HepG2 (cell line): ENCODE results near the gene KCNH1. TPM values are rescaled to one million over a fixed set of nuclear protein-coding genes. Genes with fewer than 3 reads are reported as not detected.

Experiments used
- ATAC-seq: fragments of 200-7000 bp; cut with Tn5 transposase; 3 replicates; pipeline ENCODE4 v1.9.1; 2020; ENCODE audit warnings: mild to moderate bottlenecking, moderate library complexity
- BruUV-seq: library from RNA; stranded (reverse); fragments of 400-500 nt; replicated peaks from 2 replicates; lab custom pipeline; 2021; lab: Mats Ljungman, UMichigan
- CTCF ChIA-PET: fragments of 300-600 bp; formaldehyde crosslinking; extraction: SDS; loops from one replicate; lab custom pipeline; 2021; ENCODE audit warnings: low total read pairs, inconsistent platforms, low intra/inter-chr PET ratio; lab: Yijun Ruan, JAX
- POLR2A ChIA-PET: fragments of 350-600 bp; sonication (Branson Sonifier 250); formaldehyde crosslinking; loops from one replicate; lab custom pipeline; 2020; ENCODE audit warnings: antibody characterized with exemption, inconsistent platforms; lab: Yijun Ruan, JAX
- DNase-seq: peaks from one replicate; pipeline ENCODE4 v3.0.0-alpha.2; 2015; ENCODE audit warnings: low spot score
- FAIRE-seq: peaks from 3 replicates; lab custom pipeline; 2011; peaks lifted over from hg19 to GRCh38; lab: Jason Lieb, UNC
- H2AFZ ChIP-seq: one replicate; pipeline ENCODE4 v1.6.1; 2011; ENCODE audit warnings: low read length, inconsistent platforms
- H3K27ac ChIP-seq: fragments of 300-600 bp; 3 replicates; pipeline ENCODE4 v1.8.0; 2011; ENCODE audit warnings: mixed run types, mild to moderate bottlenecking, mixed read lengths, low read length, inconsistent platforms; ENCODE audit not compliant: insufficient read depth; ENCODE audit errors: extremely low read length
- H3K27me3 ChIP-seq, 2 experiments: fragments of 200-600 bp in 1 of 2; 2 replicates in 1 of 2; 3 replicates in 1 of 2; pipeline versions ENCODE4 v1.6.0 to v1.8.0; 2011; ENCODE audit warnings: low read length in 2 of 2, mild to moderate bottlenecking in 2 of 2, moderate library complexity in 2 of 2, inconsistent platforms in 1 of 2; ENCODE audit not compliant: insufficient read depth in 2 of 2, control insufficient read depth in 1 of 2
- H3K36me3 ChIP-seq, 2 experiments: fragments of 200-600 bp in 1 of 2; replicated peaks in 1 of 2; 2 replicates in 1 of 2; 3 replicates in 1 of 2; pipeline versions ENCODE4 v1.5.1 to v1.8.0; 2011; ENCODE audit warnings: low read length in 2 of 2, inconsistent platforms in 1 of 2; ENCODE audit not compliant: insufficient read depth in 2 of 2, control insufficient read depth in 1 of 2
- H3K4me1 ChIP-seq: 2 replicates; pipeline ENCODE4 v1.5.1; 2012; ENCODE audit warnings: low read length, inconsistent platforms; ENCODE audit not compliant: insufficient read depth
- H3K4me2 ChIP-seq: 2 replicates; pipeline ENCODE4 v1.6.0; 2011; ENCODE audit warnings: low read depth, low read length, inconsistent platforms
- H3K4me3 ChIP-seq, 3 experiments: fragments of 200-600 bp in 1 of 3; sonication (generic), shearing (Covaris generic) in 1 of 3; replicated peaks in 1 of 3; 2 replicates each; pipeline ENCODE4 v1.5.1; 2011 to 2016; ENCODE audit warnings: low read length in 3 of 3, inconsistent platforms in 2 of 3, low read depth in 2 of 3, mild to moderate bottlenecking in 2 of 3, control low read depth in 1 of 3, mixed read lengths in 1 of 3; ENCODE audit not compliant: insufficient read depth in 1 of 3
- H3K79me2 ChIP-seq: one replicate; pipeline ENCODE4 v1.6.1; 2011; ENCODE audit warnings: low read length, inconsistent platforms; ENCODE audit not compliant: insufficient read depth
- H3K9ac ChIP-seq: 2 replicates; pipeline ENCODE4 v1.6.0; 2011; ENCODE audit warnings: mild to moderate bottlenecking, low read depth, low read length, inconsistent platforms; ENCODE audit not compliant: insufficient read depth
- H3K9me3 ChIP-seq: 2 replicates; pipeline ENCODE4 v1.5.1; 2012; ENCODE audit warnings: mild to moderate bottlenecking, low read length
- H4K20me1 ChIP-seq: 2 replicates; pipeline ENCODE4 v1.6.0; 2011; ENCODE audit warnings: inconsistent platforms, mild to moderate bottlenecking, low read length, moderate library complexity; ENCODE audit not compliant: insufficient read depth
- CCAR2 ChIP-seq: fragments of 200-400 bp; formaldehyde crosslinking; optimal IDR thresholded peaks from 2 replicates; pipeline ENCODE3; 2018; ENCODE audit warnings: low read depth, mild to moderate bottlenecking, low read length, moderate library complexity
- DMAP1 ChIP-seq: IDR thresholded peaks from 2 replicates; pipeline ENCODE4 v1.6.1; 2016
- MLX ChIP-seq: IDR thresholded peaks from 2 replicates; pipeline ENCODE4 v1.6.1; 2016
- POGZ ChIP-seq: sonication (generic); formaldehyde crosslinking; IDR thresholded peaks from 2 replicates; pipeline ENCODE4 v1.4.0; 2020; ENCODE audit warnings: mild to moderate bottlenecking, missing genetic modification reagents
- POLR2G ChIP-seq: fragments of 200-400 bp; formaldehyde crosslinking; IDR thresholded peaks from 2 replicates; pipeline ENCODE4 v1.6.1; 2018; ENCODE audit warnings: mild to moderate bottlenecking, low read depth, low read length, moderate library complexity
- RFXAP ChIP-seq: sonication (generic); formaldehyde crosslinking; IDR thresholded peaks from 2 replicates; pipeline ENCODE4 v1.4.0; 2020; ENCODE audit warnings: missing genetic modification reagents, borderline replicate concordance
- ZEB1 ChIP-seq: IDR thresholded peaks from 2 replicates; pipeline ENCODE4 v1.6.1; 2012; ENCODE audit warnings: mild to moderate bottlenecking, low read depth, inconsistent platforms; ENCODE audit not compliant: insufficient replicate concordance
- ZFAT ChIP-seq: sonication (generic); formaldehyde crosslinking; conservative IDR thresholded peaks from 2 replicates; pipeline ENCODE4 v1.8.1; 2023; ENCODE audit warnings: missing genetic modification reagents, inconsistent platforms
- ZNF589 ChIP-seq: sonication (generic); formaldehyde crosslinking; conservative IDR thresholded peaks from 2 replicates; pipeline ENCODE4 v1.8.0; 2022; ENCODE audit warnings: mild to moderate bottlenecking, moderate library complexity, missing genetic modification reagents
- WGBS: methylation state at CpG from one replicate; pipeline ENCODE4 v1.1.6; 2017; ENCODE audit warnings: low lambda C conversion rate; 5-methylcytosine and 5-hydroxymethylcytosine counted together
- in situ Hi-C: cut with HindIII; loops from 2 replicates; pipeline ENCODE4 v1.10.0; 2017; ENCODE audit warnings: low pct_unique_long_range_greater_than_20kb; ENCODE audit not compliant: extremely low pct_ligation_motif_present
- intact Hi-C: fragments of 100-400 bp; cut with micrococcal nuclease; formaldehyde crosslinking; loops from one replicate; pipeline ENCODE4 v1.10.0; 2022; ENCODE audit not compliant: unreplicated experiment
- polyA plus RNA-seq, 8 experiments: library from polyadenylated mRNA; depleted of rRNA in 3 of 8; stranded (reverse) in 7 of 8; unstranded in 1 of 8; fragments of >200 nt; fragmentation: Illumina TruSeq in 4 of 8; extraction: Trizol in 4 of 8; gene quantifications; 2 replicates each; pipeline versions ENCODE4 v1.2.1 to v1.2.3, GENCODE V29; 2011 to 2016; ENCODE audit warnings: low read depth in 4 of 8, missing spikeins in 1 of 8, mixed read lengths in 1 of 8; ENCODE audit not compliant: insufficient read depth in 1 of 8
- total RNA-seq, 5 experiments: library from RNA; depleted of rRNA; stranded (reverse); fragments of >200 nt; fragmentation: Illumina TruSeq; extraction: Trizol; gene quantifications; 2 replicates each; pipeline ENCODE4 v1.2.3, GENCODE V29; 2016; ENCODE audit warnings: low read depth in 1 of 5
- TF ChIP-seq, protein P1 (sequence below): sonication (generic); formaldehyde crosslinking; IDR thresholded peaks from 2 replicates; pipeline ENCODE4 v1.4.0; 2020; ENCODE audit warnings: missing genetic modification reagents, mild to moderate bottlenecking, borderline replicate concordance
- TF ChIP-seq, protein P2 (sequence below): sonication (generic); formaldehyde crosslinking; IDR thresholded peaks from 2 replicates; pipeline ENCODE4 v1.8.0; 2022; ENCODE audit warnings: mild to moderate bottlenecking, missing genetic modification reagents, moderate library complexity
- TF ChIP-seq, protein P3 (sequence below): sonication (generic); formaldehyde crosslinking; IDR thresholded peaks from 2 replicates; pipeline ENCODE4 v1.5.0; 2020; ENCODE audit warnings: missing genetic modification reagents

KCNH1 gene
- total and polyA plus RNA-seq, 2 of the 13 experiments (the other 11 are each of a cell fraction or from before 2014, with no cell fraction given), result not detected

DNA sequence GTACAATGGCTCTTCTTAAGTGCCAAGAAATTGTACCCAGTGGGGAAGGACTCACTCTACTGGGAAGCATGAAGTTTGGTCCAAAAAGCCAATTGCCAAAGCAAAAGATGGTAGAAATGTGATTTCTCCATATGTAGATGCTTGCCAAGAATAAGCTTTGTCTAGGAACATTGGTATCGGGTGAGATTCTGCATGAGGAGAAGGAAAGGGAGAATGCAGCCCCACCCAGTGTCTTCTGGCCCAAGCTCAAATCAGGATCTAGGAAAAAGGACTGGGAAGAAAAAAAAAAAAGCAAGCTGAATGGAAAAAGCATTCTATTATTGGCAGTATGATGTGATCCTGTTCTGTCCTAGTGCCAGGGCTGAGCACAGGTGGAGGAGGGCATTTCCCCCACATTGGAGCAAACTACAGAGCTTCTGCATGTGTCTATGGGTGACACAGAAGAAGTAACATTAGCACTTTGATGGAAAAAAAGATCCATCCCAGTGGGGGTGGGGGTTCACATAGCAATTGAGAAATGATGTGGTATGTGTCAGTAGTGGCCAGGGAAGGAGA is 226.6 kb downstream of the KCNH1 start:
- CTCF ChIA-PET, result no interaction called here
- no peaks in the 10 kb centered on the region for H3K79me2 ChIP-seq
- ATAC-seq, result no peak
- no peak overlapping the region for H3K4me2 ChIP-seq
- in situ Hi-C loops (no loop called here), intact Hi-C loops (no loop called here)
- FAIRE-seq, result no peak
- H3K4me1 ChIP-seq, result no peaks in the 10 kb centered on the region
- H3K4me3 ChIP-seq, result no peak overlapping the region
- H3K27me3 ChIP-seq, result no peaks in the 10 kb centered on the region; a peak in 1 of 5 replicates
- DNase-seq, result no peak
- no peaks in the 10 kb centered on the region for H4K20me1 ChIP-seq
- H3K9ac ChIP-seq, result no peak overlapping the region
- H3K27ac ChIP-seq, result no peak overlapping the region
- no peak overlapping the region for H2AFZ ChIP-seq
- H3K36me3 ChIP-seq, result no peaks in the 10 kb centered on the region
- BruUV-seq, result no TSS peak
- POLR2A ChIA-PET, result no interaction called here
- WGBS, result 82% methylated on average over 1 of the region's 1 CpG
- TF ChIP-seq DMAP1 (CRISPR knock-in tag), result no peak
- no peaks in the 10 kb centered on the region for H3K9me3 ChIP-seq

DNA sequence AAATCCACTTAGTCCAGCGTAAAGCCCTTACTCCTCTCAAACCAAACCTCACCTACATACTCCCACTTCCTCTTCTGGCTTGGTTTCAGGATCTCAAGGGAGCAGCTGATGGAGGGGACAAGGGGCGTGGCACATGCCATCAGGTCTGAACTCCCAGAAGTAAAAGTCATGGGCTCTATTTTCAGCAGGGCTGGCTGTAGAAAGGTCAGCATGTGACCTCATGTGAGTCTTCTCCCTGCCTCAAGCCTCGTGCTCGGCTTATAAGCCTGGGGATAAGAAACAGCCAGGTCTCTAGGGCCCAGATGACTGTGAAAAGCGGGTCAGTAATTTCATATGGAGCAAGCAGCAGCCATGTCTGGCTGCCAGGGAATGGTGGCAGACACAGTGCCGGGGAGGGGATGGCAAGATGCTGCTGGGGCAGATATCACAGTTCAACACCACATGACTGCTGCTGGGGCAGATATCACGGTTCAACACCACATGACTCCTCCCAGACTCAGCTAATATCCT is 227.9 kb downstream of the KCNH1 start:
- ChIA-PET POLR2A (no interaction called here), CTCF (no interaction called here)
- Histone ChIP-seq H3K4me3 (no peak overlapping the region), H3K9ac (no peak overlapping the region), H3K4me2 (no peak overlapping the region), H4K20me1 (no peaks in the 10 kb centered on the region), H2AFZ (no peak overlapping the region), H3K27me3 (no peaks in the 10 kb centered on the region; a peak in 1 of 5 replicates), H3K36me3 (no peaks in the 10 kb centered on the region), H3K79me2 (no peaks in the 10 kb centered on the region), H3K9me3 (no peaks in the 10 kb centered on the region), H3K27ac (no peak overlapping the region), H3K4me1 (no peaks in the 10 kb centered on the region)
- DNase-seq (no peak), ATAC-seq (no peak), FAIRE-seq (no peak)
- in situ Hi-C loops (no loop called here), intact Hi-C loops (no loop called here)
- BruUV-seq, result no TSS peak
- WGBS, result 0% methylated on average over 5 of the region's 7 CpGs
- no peak for TF ChIP-seq ZEB1
- TF ChIP-seq POLR2G, result no peak
- TF ChIP-seq ZFAT (CRISPR knock-in tag), result no peak
- no peak for TF ChIP-seq ZNF589
- TF ChIP-seq, protein P1, sequence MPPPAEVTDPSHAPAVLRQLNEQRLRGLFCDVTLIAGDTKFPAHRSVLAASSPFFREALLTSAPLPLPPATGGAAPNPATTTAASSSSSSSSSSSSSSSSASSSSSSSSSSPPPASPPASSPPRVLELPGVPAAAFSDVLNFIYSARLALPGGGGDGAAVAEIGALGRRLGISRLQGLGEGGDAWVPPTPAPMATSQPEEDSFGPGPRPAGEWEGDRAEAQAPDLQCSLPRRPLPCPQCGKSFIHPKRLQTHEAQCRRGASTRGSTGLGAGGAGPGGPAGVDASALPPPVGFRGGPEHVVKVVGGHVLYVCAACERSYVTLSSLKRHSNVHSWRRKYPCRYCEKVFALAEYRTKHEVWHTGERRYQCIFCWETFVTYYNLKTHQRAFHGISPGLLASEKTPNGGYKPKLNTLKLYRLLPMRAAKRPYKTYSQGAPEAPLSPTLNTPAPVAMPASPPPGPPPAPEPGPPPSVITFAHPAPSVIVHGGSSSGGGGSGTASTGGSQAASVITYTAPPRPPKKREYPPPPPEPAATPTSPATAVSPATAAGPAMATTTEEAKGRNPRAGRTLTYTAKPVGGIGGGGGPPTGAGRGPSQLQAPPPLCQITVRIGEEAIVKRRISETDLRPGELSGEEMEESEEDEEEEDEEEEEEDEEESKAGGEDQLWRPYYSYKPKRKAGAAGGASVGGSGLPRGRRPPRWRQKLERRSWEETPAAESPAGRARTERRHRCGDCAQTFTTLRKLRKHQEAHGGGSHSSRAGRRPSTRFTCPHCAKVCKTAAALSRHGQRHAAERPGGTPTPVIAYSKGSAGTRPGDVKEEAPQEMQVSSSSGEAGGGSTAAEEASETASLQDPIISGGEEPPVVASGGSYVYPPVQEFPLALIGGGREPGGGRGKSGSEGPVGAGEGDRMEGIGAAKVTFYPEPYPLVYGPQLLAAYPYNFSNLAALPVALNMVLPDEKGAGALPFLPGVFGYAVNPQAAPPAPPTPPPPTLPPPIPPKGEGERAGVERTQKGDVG, result no peak
- no peak for TF ChIP-seq POGZ (CRISPR knock-in tag)
- TF ChIP-seq CCAR2, result no peak
- TF ChIP-seq MLX (CRISPR knock-in tag), result no peak
- no peak for TF ChIP-seq RFXAP (CRISPR knock-in tag)
- TF ChIP-seq, protein P2, sequence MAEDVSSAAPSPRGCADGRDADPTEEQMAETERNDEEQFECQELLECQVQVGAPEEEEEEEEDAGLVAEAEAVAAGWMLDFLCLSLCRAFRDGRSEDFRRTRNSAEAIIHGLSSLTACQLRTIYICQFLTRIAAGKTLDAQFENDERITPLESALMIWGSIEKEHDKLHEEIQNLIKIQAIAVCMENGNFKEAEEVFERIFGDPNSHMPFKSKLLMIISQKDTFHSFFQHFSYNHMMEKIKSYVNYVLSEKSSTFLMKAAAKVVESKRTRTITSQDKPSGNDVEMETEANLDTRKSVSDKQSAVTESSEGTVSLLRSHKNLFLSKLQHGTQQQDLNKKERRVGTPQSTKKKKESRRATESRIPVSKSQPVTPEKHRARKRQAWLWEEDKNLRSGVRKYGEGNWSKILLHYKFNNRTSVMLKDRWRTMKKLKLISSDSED, result no peak
- TF ChIP-seq, protein P3, sequence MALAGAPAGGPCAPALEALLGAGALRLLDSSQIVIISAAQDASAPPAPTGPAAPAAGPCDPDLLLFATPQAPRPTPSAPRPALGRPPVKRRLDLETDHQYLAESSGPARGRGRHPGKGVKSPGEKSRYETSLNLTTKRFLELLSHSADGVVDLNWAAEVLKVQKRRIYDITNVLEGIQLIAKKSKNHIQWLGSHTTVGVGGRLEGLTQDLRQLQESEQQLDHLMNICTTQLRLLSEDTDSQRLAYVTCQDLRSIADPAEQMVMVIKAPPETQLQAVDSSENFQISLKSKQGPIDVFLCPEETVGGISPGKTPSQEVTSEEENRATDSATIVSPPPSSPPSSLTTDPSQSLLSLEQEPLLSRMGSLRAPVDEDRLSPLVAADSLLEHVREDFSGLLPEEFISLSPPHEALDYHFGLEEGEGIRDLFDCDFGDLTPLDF (CRISPR knock-in tag), result no peak
